HEK293T (cell line): ENCODE data around the gene NDUFV1.

Experiments
- ARNT ChIP-seq: fragments of 450-650 bp; IDR thresholded peaks from 2 replicates; pipeline ENCODE4 v1.6.1; 2017; ENCODE audit warnings: mild to moderate bottlenecking
- BHLHE40 ChIP-seq: fragments of 450-650 bp; IDR thresholded peaks from 2 replicates; pipeline ENCODE4 v1.6.1; 2016; ENCODE audit warnings: mild to moderate bottlenecking, moderate library complexity, borderline replicate concordance
- FOXA1 ChIP-seq: fragments of 450-650 bp; IDR thresholded peaks from 2 replicates; pipeline ENCODE4 v1.6.1; 2016; ENCODE audit warnings: mild to moderate bottlenecking
- FOXM1 ChIP-seq: fragments of 450-650 bp; IDR thresholded peaks from 2 replicates; pipeline ENCODE4 v1.6.1; 2017; ENCODE audit warnings: mild to moderate bottlenecking, borderline replicate concordance
- HDGF ChIP-seq: fragments of 450-650 bp; IDR thresholded peaks from 2 replicates; pipeline ENCODE4 v1.6.1; 2017; ENCODE audit warnings: antibody characterized with exemption, borderline replicate concordance
- SP1 ChIP-seq: fragments of 450-650 bp; IDR thresholded peaks from 2 replicates; pipeline ENCODE4 v1.6.1; 2017
- SUZ12 ChIP-seq: fragments of 450-650 bp; IDR thresholded peaks from 2 replicates; pipeline ENCODE4 v1.6.1; 2016; ENCODE audit warnings: mild to moderate bottlenecking
- TF ChIP-seq, protein P1 (sequence below): fragments of 450-650 bp; IDR thresholded peaks from 2 replicates; pipeline ENCODE4 v1.6.1; 2016

DNA sequence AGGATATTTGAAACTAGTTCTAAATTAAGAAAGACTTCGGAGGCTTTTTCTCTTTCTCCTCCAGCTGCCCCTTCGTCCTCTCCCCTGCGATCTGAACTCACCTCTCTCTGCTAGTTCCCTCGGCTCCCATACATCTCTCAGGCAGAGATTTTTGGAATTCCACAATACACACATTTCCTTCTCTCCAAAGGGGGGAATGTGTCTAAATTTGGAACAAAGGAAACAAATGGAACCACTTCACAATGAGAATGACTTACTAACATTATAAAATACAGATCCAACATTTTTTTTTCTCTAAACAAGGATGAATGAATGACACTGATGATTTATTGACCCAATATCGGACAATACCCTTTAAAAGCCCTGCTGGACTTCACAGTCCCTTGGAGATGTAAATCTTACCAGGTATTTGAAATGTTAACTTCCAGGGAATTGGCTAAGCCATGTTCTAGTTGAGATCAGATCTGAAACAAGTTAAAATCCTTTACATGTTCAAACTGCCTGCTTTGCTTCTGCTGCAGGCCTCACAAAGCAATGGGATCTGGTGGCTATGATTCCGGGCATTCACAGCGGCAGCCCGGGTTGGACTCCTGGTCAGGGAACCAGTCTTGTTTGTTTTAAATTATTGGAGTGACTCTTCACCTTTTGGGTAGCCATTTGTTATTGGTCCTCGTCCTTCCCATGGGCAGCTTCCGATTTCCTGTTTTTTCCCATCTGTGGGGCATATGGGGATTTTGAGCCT is 43.6 kb upstream of the NDUFV1 start:
- TF ChIP-seq SP1, result no peak
- TF ChIP-seq FOXM1, result no peak
- TF ChIP-seq, protein P1, sequence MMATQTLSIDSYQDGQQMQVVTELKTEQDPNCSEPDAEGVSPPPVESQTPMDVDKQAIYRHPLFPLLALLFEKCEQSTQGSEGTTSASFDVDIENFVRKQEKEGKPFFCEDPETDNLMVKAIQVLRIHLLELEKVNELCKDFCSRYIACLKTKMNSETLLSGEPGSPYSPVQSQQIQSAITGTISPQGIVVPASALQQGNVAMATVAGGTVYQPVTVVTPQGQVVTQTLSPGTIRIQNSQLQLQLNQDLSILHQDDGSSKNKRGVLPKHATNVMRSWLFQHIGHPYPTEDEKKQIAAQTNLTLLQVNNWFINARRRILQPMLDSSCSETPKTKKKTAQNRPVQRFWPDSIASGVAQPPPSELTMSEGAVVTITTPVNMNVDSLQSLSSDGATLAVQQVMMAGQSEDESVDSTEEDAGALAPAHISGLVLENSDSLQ, result 0 out of 2 replicates have a peak, but pooled peaks have one; percentile 19
- TF ChIP-seq HDGF, result no peak
- TF ChIP-seq SUZ12, result no peak
- TF ChIP-seq BHLHE40, result no peak
- no peak for TF ChIP-seq FOXA1
- no peak for TF ChIP-seq ARNT
